Activated CD8-positive, alpha-beta memory T cell treated with anti-CD3 and anti-CD28 coated beads, Interleukin-2, amount 50 U/mL, for 24 hours (primary cell): Measurements from ENCODE around the gene PBXIP1.
A peak's percentile ranks its signal among the peaks of the same experiment; 100 is the strongest.
"Not testable (repeated sequence)": the region's sequence is repeated elsewhere in the genome, so short reads cannot be mapped to it uniquely, and the experiment has no call there.

Source experiments
- DNase-seq: peaks from one replicate; pipeline ENCODE4 v3.0.0-alpha.2; 2020; ENCODE audit errors: extremely low read depth

PBXIP1 gene, protein sequence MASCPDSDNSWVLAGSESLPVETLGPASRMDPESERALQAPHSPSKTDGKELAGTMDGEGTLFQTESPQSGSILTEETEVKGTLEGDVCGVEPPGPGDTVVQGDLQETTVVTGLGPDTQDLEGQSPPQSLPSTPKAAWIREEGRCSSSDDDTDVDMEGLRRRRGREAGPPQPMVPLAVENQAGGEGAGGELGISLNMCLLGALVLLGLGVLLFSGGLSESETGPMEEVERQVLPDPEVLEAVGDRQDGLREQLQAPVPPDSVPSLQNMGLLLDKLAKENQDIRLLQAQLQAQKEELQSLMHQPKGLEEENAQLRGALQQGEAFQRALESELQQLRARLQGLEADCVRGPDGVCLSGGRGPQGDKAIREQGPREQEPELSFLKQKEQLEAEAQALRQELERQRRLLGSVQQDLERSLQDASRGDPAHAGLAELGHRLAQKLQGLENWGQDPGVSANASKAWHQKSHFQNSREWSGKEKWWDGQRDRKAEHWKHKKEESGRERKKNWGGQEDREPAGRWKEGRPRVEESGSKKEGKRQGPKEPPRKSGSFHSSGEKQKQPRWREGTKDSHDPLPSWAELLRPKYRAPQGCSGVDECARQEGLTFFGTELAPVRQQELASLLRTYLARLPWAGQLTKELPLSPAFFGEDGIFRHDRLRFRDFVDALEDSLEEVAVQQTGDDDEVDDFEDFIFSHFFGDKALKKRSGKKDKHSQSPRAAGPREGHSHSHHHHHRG

DNA sequence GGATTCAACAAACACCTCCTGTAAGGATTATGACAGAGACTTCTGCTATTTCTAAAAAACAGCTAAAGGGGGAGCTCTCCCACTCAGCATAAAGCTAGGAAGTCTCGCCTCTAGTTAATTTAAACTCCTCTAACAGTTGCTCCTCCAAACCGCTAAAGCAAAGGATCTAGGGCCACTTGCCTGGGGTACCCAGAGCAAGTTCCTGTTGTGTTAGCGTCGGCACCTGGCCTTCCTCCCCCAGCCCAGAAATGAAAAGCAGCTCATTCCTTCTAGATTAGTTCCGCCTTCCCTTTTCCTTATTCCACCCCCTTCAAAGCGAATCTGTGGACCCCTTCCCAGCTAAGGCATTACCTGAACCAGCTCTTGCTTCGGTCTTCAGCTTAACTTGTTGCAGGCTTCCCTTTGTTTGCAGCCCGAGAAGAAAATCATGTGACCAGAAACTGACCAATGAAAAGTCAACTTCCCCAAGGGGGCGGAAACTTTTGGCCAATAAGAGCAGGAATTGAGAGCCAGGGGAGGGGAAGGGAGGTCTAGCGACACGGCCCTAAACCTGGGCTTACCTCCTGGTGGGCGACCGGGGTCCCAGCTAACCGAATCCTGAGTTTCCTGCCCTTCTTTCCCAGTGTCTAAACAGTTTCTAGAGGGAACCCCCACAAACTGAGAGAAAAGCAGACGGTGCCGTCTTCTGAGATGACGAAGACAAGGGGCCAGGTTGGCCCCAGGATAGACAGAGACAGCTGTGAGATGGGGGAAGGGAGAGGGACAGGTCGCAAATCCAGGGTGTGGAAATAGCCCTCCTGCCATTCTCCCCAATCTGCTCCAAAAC is at the start of gene PBXIP1:
Gene PBXIP1 (minus strand): TSS at position 382 of the 826 bp plus-strand sequence. CDS start 2,378 bp downstream, outside the sequence.
- DNase-seq = peak; percentile 64

DNA sequence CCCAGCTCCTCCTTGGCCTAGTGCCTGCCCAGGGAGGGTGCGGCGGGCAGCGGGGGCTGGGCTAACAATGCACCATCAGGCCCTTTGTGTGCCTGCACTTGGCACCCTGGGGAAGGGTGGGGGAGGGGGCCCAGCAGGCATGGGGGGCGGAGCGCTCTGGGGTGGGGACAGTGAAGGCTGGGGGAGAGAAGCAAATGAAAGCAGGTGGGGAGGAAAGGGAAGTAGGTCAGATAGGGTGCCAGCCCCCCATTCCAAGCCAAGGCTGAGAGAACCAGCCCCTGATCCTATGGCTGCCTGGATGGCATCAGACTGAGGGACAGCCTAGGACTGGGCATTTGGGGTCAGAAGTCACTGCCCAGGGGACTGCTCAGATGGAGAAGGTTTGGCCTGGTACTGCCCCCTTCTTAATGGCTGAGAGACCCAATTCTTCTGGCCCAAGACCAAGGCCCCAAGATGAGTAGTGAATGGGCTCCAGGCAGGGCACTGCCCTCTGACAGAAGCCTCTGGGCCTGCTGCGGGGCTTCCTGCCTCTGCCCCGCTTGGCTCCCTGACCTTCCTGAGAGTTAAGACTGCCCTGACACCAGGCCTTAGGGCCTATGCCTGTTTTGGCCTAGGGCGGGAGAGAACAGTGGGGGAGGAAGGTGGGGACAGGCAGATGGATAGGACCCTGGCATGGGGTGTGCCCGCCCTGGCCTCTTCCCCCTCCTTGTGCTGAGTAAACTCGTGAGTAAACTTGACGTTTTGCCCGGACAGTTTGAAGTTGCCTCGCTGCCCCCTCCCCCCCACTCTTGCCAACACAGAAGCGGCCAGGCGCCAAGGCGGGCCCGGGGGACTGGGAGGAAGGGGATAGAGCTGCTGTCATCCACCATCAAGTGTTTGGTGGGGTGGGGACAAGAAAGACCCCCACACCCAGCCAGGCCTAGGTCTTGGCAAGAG is 49.4 kb upstream of the PBXIP1 start:
- no peak for DNase-seq

DNA sequence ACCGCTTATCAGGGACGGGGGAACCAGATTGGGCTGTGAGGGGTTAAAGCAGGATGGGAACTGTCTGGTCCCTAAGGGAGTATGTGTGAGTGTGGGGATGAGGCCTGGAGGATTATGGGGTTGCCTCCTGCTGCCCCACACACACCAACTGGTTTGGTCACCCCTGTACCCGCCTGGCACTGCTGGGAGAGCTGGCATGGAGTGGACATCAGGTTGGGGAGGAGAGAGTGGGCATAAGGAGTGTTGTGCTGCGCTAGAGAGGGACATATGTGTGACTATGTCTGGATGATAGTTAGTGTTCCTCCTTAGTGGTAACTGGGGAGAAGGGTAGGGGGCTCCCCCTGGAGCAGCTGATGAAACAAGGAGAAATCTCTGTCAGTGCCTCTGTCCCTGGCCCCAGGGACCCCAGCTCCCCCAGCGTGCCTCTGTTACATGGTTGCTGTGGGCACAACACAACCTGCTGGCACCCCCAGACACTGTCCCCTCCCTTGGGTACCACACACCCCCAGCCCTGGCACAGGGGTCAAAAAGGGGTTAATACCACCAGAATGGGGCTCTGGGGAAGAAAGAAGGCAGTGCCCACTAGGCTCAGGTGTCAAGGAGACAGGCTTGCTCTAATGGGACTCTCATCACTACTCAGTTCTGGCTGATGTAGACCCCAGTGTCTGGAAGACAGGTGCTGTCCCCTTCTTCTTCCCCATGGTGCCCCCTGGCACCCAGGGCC is 48.6 kb upstream of the PBXIP1 start:
- DNase-seq = no peak

DNA sequence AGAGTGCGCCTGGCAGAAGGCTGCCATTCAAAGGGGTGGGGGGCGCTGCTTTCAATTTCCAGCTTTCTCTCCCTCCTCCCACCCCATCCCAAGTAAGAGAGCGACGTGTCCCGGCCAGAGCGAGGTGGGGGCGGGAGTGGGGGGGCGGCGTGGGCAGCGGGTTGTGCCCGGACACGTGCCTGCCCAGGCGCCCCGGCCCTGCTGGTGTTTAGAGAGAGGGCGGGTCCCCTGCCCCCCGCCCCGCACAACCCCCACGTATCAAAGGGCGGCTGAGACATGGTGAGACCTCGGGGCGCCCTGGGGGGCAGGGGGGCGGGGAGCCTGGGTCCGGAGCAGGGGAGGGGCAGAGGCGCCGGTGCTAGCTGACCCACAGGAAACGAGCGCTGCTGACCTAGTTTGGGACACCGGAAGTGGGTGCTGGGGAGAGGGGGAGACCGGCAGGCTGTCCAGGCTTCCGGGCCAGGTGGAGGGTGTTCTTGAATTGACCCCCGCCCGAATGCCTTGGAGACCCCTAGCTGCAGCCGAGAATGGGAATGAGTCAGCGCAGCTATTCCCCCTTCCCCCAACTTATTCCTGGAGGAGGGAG is 48.0 kb upstream of the PBXIP1 start:
- DNase-seq = no peak

DNA sequence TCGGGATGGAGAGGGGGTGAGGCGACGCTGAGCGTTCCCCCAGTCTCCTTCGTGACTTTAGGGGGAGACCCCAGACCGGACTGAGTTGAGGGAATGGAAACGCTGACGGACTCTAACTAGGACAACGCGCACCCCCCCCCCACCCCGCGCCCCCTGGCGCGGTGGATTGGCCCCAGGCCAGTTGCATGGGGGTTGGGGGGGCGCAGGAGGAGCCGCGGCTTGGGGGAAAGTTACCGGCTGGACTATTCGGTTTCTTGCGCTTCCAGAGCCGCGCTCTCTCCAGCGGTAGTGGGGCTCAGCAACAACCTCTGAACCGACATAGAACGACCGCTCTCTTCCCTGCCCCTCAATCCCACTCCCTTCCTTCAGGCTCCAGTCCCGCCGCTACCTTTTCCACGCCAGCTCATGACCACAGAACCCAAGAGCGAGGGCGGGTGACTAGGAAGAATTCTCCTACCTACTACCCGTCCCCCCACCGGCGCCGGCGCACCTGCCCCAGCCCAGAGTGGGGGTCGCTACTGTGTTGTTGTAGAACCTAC is 47.4 kb upstream of the PBXIP1 start:
- no peak for DNase-seq

DNA sequence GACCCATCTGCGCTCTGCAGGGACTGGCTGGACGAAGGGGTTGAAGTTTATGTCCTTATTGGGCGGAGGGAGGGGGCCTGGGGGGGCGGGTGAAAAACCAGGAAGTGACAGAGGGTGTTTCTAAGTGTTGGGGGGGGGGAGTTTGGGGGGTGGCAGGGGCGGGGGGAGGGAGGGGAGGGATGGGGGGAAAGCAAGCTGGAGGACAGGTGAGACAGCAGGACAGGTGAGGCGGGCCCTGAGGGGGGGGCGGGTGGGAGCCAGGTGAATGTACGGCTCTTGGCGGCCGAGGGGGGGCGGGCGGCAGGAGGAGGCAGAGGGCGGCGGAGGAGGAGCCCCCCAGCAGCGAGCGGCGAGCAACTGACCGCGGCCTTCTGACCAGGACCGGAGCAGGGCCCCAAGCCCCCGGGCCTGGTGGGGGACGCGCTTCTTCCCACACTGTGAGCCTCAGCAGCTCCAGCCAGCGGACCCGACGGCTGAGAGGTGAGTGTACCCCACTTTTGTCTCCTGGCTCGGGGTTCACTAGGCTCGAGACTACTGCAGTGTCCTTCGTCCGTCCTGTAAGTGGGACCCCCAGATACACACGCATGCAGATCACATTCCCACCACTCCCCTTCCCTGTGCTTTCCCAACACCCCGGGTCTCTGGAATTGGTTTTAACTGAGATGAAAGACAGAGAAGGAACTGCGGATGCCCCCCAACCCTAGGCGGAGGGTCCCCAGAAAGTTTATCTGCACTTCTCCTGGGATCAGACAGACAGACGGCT is 46.7 kb upstream of the PBXIP1 start, which contains the start of gene ZBTB7B:
Gene ZBTB7B (plus strand): TSS at position 339 of the 763 bp plus-strand sequence. CDS start 11,859 bp downstream, outside the sequence.
- no peak for DNase-seq

DNA sequence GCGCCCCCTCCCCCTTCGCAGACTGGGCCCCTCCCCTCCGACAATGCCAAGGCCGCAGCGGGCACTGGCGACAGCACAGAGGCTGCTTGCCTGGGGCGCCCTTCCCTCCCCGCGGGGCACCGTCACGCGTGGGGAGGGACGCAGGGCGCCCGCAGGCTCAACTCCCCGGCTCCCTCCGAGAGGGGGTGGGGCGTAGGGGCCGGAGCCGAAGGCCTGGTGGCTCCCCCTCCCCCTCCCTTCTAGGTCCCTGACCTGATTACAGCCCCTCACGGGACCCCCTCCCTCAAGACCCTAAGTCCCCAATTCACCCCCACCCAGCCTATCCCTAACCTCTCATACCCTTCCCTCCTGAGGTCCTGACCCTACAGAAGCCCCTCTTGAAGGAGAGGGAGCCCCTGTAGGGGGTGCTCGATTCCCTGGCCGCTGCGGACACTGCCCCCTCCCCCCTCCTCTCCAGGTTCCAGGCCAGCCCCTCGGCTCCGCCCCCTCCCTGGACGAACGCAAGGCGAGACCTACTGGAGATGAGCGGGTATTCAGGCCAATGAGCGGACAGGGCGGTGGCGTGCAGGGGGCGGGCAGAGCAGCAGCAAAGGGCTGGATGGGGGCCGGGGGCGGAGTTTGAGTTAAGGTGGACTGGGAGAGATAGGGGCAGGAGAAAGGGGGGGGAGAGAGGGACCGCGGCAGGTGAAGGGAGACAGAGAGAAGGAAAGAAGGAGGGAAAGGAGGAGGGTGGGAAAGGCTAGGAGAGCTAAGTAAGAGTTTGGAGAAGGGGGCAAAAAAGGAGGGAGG is 46.0 kb upstream of the PBXIP1 start:
- peak; percentile 98 for DNase-seq

DNA sequence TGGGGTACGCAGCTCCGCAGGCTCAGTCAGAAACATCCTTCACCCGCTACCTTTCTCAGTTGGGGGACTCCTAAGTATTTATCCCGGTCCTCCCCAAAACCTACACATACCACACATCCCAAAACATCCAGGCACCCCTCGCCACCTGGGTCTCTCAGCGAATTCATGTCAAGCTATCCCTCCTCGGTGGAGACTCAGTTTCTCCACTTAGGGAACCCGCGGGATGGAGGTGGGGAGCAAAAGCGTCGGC is 45.5 kb upstream of the PBXIP1 start:
- no peak for DNase-seq

DNA sequence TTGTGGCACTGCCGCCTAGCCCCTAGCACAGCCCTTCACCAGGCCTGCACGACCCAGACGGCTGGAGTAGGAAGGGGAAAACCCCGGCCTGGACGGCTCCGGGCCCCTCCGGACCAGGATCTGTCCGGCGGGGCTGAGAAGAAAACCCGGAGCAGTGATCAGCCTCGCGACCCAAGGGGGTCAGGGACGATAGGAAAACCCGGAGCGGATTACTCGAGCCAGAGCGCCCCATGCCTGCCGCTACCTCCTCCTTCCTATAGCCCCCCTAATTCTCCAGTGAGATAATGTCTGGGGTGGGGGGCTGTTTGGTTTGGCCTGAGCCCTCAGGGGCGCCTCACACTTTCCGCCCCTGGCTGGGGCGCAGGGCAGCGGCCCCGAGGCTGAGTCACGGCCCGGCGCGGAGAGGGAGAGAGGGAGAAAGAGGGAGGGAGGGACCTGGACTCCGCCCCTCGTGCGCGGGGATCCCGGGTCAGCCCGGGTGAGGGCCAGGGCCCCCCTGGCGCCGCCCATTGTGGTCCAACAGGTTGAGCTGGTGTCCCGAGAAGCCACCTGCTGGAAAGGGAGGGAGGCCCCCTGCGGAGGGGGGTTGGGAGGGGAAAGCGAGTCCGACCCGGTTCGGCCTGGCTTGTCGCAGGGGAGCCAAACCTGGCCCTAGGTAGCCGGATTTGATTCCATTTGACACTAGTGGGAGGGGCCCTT is 45.0 kb upstream of the PBXIP1 start:
- peak; percentile 58 for DNase-seq

DNA sequence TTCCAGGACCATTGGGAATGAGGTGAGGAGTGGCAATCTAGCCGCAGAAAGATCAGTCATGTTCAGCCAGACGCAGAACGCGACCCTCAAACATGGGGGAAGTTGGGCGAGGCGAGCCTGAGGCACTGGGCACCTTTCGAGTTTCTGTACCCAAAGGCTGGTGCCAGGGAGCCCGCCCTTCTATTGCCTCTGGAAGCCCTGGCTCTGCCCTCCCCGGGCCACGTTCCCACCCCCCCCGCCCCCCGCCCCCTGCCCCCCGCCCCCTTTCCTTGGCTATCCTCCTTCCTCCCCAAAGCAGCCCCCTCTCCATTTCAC is 44.5 kb upstream of the PBXIP1 start:
- DNase-seq = no peak

DNA sequence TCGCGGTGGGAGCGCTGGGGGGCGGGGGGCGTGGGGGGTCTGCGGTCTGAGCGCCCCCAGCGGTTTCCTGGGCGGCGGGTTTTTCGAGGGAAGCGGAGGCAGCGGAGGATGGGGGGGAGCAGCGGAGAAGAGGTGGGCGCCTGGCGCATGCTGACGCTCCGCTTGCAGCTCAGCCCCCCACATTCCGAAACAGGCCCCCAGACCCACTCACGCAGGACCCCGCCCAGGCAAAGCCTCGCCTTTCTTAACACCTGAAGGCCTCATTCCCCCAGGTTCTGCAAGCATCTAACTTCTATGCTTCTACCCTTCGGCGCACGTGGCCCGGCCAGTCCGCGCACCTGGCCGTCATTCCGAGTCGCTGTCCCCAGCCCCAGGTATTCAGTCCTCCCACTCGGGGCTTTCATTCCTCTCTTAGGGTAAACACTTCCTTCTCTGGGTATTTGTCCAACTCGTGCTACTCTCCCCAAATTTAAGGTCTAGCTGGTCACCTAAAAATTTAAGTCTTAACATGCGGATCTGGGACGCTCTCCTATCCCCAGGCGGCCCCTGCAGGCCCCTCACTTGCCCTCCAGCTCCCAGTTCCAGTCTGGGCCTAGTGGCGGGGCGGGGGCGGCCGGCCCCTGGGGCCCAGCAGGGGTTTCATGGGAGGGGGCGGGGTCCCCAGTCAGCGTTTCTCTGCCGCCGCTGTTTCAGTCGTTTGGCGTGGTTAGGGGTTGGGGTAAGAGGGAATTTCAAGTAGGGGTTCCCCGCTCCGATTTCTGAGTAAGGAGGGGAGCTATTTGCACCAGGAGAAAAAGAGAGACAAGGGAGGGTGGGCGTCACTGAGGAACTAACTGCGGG is 43.9 kb upstream of the PBXIP1 start:
- no peak for DNase-seq

DNA sequence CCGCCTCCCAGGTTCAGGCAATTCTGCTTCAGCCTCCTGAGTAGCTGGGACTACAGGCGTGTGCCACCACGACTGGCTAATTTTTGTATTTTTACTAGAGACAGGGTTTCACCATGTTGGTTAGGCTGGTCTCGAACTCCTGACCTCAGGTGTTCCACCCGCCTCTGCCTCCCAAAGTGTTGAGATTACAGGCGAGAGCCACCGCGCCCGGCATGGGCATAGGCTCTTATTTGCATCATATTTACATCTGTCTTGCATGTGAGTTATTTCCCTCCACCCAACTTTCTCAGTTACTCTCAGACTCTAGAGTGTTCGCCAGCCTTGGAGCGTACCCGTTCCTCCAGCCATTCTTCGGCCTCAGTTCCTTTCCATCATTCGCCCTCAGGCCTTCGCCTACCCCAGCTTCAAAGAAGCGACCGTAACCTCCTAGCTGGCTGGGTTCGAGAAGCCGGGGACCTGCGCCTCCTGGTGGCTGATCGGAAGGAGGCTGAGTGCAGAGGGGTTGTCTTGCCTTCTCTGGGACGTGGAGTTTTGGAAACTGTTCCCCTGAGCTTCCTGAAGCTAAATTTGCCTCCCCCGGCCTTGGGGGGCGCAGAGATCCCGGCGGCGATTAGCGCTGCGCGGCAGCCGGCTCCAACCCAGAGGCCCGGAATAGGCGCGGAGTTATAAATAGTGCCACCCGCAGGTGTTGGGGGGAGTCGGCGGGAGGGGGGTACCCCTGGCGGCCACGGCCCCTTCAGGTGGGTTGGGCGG is 43.1 kb upstream of the PBXIP1 start:
- DNase-seq = no peak

DNA sequence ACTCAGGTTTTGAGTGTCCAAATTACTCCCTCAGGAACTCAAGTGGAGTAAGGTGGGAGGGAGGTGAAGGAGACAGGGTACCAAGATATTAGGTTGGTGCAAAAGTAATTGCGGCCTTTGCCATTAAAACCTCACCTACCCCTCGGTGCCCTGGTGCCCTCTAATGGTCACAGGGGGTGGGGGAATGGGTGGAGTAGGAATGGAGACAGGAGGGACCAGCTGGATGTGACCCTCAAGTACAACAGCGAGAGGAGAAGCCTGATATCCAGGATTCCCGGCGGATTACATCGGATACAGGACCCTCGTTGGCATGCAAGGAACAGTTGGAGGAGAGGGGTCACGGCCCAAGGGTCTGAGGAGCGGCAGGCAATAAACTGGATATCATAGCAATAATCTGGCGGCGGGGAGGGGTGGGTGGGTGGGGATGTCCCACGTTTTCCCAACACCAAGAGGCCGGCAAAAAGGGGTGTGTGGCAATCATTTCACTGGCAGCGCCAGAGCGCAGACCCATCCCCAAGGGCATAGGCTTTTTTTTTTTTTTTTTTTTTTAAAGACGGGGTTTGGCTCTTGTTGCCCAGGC is 42.4 kb upstream of the PBXIP1 start:
- DNase-seq = no peak

DNA sequence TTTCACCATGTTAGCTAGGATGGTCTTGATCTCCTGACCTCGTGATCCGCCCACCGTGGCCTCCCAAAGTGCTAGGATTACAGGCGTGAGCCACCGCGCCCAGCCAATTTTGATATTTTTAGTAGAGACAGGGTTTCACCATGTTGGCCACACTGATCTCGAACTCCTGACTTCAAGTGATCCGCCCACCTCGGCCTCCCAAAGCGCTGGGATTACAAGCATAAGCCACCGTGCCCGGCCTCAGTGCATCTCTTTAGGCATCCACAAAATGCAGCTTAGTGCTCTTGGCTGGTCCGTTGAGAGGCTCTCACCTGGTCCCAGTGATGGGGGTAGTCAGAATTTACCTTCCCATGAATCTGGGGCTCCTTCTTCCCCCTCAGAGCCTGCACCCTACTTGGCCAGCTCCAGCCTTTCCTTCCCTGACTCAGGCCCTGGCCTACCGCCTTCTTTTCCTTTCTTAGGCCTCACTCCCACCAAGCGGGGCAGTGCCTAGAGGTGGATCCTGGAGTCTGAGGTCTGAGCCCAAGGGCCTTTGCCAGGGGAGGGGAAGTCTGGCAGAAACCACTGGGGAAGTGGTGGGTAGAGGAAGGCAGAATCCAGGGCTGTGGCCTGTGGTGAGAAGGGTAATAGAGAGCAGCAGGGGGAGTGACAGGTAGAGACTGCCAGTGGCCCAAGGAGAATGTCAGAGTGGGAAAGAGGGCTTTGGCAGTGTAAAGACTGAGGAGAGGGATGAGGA is 41.2 kb upstream of the PBXIP1 start:
- no peak for DNase-seq

DNA sequence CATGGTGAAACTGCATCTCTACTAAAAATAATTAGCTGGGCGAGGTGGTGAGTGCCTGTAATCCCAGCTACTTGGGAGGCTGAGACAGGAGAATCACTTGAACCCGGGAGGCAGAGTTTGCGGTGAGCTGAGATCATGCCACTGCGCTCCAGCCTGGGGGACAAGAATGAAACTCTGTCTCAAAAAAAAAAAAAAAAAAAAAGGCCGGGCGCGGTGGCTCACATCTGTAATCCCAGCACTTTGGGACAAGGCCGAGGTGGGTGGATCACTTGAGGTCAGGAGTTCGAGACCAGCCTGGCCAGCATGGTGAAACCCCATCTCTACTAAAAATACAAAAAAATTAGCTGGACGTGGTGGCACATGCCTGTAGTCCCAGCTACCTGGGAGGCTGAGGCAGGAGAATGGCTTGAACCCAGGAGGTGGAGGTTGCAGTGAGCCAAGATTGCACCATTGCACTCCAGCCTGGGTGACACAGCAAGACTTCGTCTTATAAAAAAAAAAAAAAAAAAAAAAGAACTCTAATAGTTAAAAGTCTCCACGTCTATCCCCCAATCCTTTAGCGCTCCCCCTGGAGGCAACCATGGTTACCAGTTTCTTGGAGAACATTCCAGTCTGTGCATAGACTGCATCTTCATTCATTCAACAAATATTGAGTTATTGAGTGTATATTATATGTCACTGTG is 39.5 kb upstream of the PBXIP1 start:
- DNase-seq = not testable (repeated sequence)
